GM12892 (cell line): ENCODE results near the gene KCNJ4.
A peak's percentile ranks its signal among the peaks of the same experiment; 100 is the strongest.
"Not testable (repeated sequence)": the region's sequence is repeated elsewhere in the genome, so short reads cannot be mapped to it uniquely, and the experiment has no call there.

Source experiments
- DNase-seq: peaks from one replicate; pipeline ENCODE4 v3.0.0; 2011; ENCODE audit not compliant: insufficient read length
- FAIRE-seq: peaks from 2 replicates; lab custom pipeline; 2011; peaks lifted over from hg19 to GRCh38; lab: Jason Lieb, UNC
- POLR2A ChIP-seq: IDR thresholded peaks from 2 replicates; pipeline ENCODE4 v1.6.1; 2011; ENCODE audit warnings: low read depth, low read length, control low read depth
- POLR2AphosphoS5 ChIP-seq: IDR thresholded peaks from 2 replicates; pipeline ENCODE4 v1.6.1; 2011; ENCODE audit warnings: low read depth, low read length, control low read depth
- TAF1 ChIP-seq: IDR thresholded peaks from 2 replicates; pipeline ENCODE4 v1.6.1; 2011; ENCODE audit warnings: low read depth, mild to moderate bottlenecking, control low read depth, low read length, borderline replicate concordance

KCNJ4 gene

GRCh38 chr22:38398609-38399461 lies 56.2 kb downstream of the KCNJ4 start:
- peak; percentile 79 for FAIRE-seq
- TF ChIP-seq TAF1 (peak; percentile 41; the same call in 1 of the 2 replicates), POLR2A (peak; percentile 68; the same call in 1 of the 2 replicates), POLR2AphosphoS5 (peak; percentile 29; the same call in 1 of the 2 replicates)
- peak; percentile 56 for DNase-seq

DNA sequence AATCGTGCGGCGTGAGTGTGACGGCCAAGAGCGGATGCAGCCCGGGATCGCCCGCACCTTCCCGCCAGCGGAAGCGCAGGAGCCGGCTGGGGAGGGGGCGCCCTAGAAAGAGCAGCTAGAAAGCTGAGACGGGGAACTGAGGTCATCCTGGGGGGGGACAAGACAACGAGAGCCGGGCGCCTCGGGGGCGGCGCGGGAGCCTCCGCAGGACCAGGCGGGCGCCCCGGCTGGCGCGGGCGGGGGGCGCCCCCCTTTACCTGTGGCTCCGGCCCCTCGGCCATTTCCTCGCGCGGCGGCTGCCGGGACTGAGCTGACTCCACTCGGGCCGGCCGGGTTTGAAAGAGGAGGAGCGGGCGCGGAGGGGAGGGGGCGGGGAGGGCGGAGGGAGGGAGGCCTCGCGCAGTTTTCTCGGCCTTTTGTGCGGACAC lies 56.8 kb downstream of the KCNJ4 start:
- not testable (repeated sequence) for FAIRE-seq
- 0 out of 2 replicates have a peak, but pooled peaks have one; percentile 14 for TF ChIP-seq TAF1
- peak; percentile 44 for DNase-seq

GRCh38 chr22:38397189-38398085 lies 57.6 kb downstream of the KCNJ4 start:
- TF ChIP-seq POLR2AphosphoS5, result no peak
- no peak for TF ChIP-seq POLR2A
- no peak for TF ChIP-seq TAF1
- peak; percentile 25 for DNase-seq
- FAIRE-seq, result no peak

DNA sequence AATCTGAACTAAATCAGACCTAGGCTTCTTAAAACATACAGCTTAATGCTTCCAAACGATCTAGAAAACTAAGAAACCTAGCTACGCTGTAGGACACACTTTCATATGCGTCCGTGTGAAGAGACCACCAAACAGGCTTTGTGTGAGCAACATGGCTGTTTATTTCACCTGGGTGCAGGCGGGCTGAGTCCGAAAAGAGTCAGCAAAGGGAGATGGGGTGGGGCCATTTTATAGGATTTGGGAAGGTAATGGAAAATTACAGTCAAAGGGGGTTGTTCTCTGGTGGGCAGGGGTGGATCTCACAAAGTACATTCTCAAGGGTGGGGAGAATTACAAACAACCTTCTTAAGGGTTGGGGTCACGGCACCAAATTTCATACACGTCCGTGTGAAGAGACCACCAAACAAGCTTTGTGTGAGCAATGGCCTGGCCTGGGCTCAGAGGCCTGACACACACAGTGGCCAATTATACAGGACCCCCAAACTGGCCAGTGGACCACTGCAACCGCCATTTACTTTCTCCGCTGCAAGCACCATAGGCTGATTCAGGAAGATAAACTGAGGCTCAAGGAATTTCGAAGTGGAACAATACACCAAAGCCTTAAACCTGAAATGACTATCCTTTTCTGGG lies 58.4 kb downstream of the KCNJ4 start:
- DNase-seq, FAIRE-seq: not testable (repeated sequence)

DNA sequence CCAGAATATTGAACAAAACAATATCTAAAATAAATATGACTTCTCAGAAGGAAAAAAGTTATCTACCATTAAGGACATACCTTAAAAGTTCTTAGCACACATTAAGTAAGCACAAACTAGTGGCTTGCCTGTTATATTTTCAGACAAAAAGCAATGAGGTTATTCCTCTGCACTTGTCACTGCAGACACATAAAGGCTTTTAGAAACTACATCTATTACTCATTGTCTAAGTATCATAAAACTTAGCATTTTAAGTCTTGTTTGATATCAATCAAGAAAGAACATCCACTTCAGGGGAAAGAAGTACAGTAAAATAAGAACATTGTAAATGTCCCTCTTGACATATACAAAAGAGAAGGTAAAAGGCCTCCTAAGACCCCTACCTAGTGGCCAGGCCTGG lies 59.1 kb downstream of the KCNJ4 start:
- FAIRE-seq, result peak; percentile 63
- DNase-seq, result not testable (repeated sequence)

- DNase-seq, result not testable (repeated sequence)
- peak; percentile 71 for FAIRE-seq
Observed at GRCh38 chr22:38394929-38395624, 59.9 kb downstream of the KCNJ4 start.

- not testable (repeated sequence) for DNase-seq, FAIRE-seq
Observed at GRCh38 chr22:38389428-38389818, 65.6 kb downstream of the KCNJ4 start.

- not testable (repeated sequence) for DNase-seq, FAIRE-seq
Observed at GRCh38 chr22:38388506-38389427, 66.2 kb downstream of the KCNJ4 start.

DNA sequence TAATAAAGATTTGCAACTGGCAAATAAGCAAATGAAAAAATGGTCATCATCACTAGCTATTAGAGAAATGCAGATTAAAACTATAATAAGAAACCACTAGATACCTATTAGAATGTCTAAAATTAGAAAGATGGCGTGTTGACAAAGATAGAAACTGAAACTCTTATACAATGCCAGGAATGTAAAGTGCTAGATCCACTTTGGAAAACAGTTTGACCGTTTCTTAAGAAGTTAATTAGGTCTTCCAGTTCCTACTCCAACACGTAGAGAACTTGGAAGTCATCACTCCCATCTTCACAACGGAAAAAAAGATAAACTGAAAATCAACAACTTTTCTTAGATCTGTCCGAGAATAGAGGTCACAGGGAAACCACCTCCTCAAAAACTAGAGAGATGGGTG lies 68.1 kb downstream of the KCNJ4 start:
- FAIRE-seq, DNase-seq: not testable (repeated sequence)

DNA sequence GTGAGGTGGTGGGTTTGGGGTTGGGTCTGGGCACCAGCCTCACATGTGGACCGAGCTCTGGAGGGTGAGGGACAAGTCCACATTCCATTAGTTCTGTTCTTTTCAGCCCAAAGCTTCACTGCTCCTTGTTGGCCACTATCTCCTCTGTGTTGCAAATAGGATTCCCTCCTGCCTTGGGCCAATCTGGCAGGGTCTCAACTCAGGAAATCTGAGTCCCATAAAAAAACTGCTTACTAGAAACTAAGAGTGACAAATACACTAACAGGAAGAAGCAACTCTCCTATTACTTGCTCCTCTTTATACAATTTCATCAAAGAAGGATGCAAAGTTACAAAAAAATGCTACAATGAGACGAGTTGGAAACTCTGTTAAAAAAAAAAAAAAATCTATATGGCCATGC lies 71.6 kb downstream of the KCNJ4 start:
- TF ChIP-seq POLR2AphosphoS5 (no peak), TAF1 (no peak), POLR2A (no peak)
- FAIRE-seq (no peak), DNase-seq (no peak)

- not testable (repeated sequence) for DNase-seq, FAIRE-seq
Observed at GRCh38 chr22:38381371-38381770, 73.6 kb downstream of the KCNJ4 start.
